Measurements from ENCODE around the gene ZNF160. TPM values are rescaled to one million over a fixed set of nuclear protein-coding genes. Genes with fewer than 3 reads are reported as not detected.
"Not testable (repeated sequence)": the region's sequence is repeated elsewhere in the genome, so short reads cannot be mapped to it uniquely, and the experiment has no call there.

ZNF160 gene
- total RNA-seq, 2 experiments from 2014 or later = 42.1 to 45.5 TPM

GRCh38 chr19:53037101-53038097, 65.8 kb downstream of the ZNF160 start:
- H3K27ac Mint-ChIP-seq = no peak overlapping the region
- no peak for ATAC-seq (ENCODE audit: poor library complexity)

GRCh38 chr19:53034948-53035675, 68.1 kb downstream of the ZNF160 start:
- H3K9me3 Mint-ChIP-seq = peaks cover 31% of the 10 kb centered on the region
- H3K36me3 ChIP-seq (ENCODE audit: insufficient read depth, low read length) = no peaks in the 10 kb centered on the region
- ChIA-PET CTCF (no interaction called here), POLR2A (no interaction called here)
- H3K27me3 Mint-ChIP-seq = peaks cover 27% of the 10 kb centered on the region
- H3K27ac Mint-ChIP-seq = no peak overlapping the region
- H3K27ac ChIP-seq (ENCODE audit: low read depth in 1 of 2, low read length in 2 of 2) = no peak overlapping the region
- H3K27me3 ChIP-seq (ENCODE audit: control insufficient read depth in 1 of 2, insufficient read depth in 2 of 2, low read length in 2 of 2) = peaks cover 0 to 4% of the 10 kb centered on the region in 2 experiments
- intact Hi-C loops (cut with DNase I, micrococcal nuclease) = no loop called here
- ATAC-seq (ENCODE audit: poor library complexity) (no peak), DNase-seq (no peak)
- no peak overlapping the region for H3K4me3 ChIP-seq (ENCODE audit: low read length)
- peaks cover 31 to 54% of the 10 kb centered on the region in 2 experiments for H3K9me3 ChIP-seq (ENCODE audit: control insufficient read depth in 1 of 2, insufficient read depth in 1 of 2, low read length in 2 of 2)
- no peak for TF ChIP-seq CTCF (IDR thresholded peaks at IDR 0.05)
- peaks cover 3% of the 10 kb centered on the region for H3K4me1 ChIP-seq (ENCODE audit: insufficient read depth, low read length)
- no peaks in the 10 kb centered on the region for H3K4me1 Mint-ChIP-seq (ENCODE audit: low read depth)
- H3K36me3 Mint-ChIP-seq (ENCODE audit: low read depth) = peaks cover 47% of the 10 kb centered on the region
- H3K4me3 Mint-ChIP-seq = no peak overlapping the region

More at GRCh38 chr19:53037101-53038097, 65.8 kb downstream of the ZNF160 start:
- Mint-ChIP-seq H3K27me3 (peaks cover 26% of the 10 kb centered on the region), H3K4me3 (peak overlapping the region; percentile 20), H3K4me1 (ENCODE audit: low read depth) (no peaks in the 10 kb centered on the region), H3K9me3 (peaks cover 28% of the 10 kb centered on the region), H3K36me3 (ENCODE audit: low read depth) (peaks cover 40% of the 10 kb centered on the region)
- peak in 2 of 14 experiments; percentile 0 to 4 for DNase-seq
- H3K27me3 ChIP-seq (ENCODE audit: control insufficient read depth in 1 of 2, insufficient read depth in 2 of 2, low read length in 2 of 2) = peaks cover 0 to 4% of the 10 kb centered on the region in 2 experiments
- intact Hi-C loops (cut with DNase I, micrococcal nuclease) = no loop called here
- H3K36me3 ChIP-seq (ENCODE audit: insufficient read depth, low read length) = no peaks in the 10 kb centered on the region
- peaks cover 32 to 55% of the 10 kb centered on the region in 2 experiments for H3K9me3 ChIP-seq (ENCODE audit: control insufficient read depth in 1 of 2, insufficient read depth in 1 of 2, low read length in 2 of 2)
- ChIA-PET POLR2A (no interaction called here), CTCF (no interaction called here)
- H3K27ac ChIP-seq (ENCODE audit: low read depth in 1 of 2, low read length in 2 of 2) = no peak overlapping the region
- TF ChIP-seq CTCF (IDR thresholded peaks at IDR 0.05) = no peak
- peaks cover 3% of the 10 kb centered on the region for H3K4me1 ChIP-seq (ENCODE audit: insufficient read depth, low read length)
- H3K4me3 ChIP-seq (ENCODE audit: low read length) = no peak overlapping the region

- Mint-ChIP-seq H3K36me3 (ENCODE audit: low read depth) (peaks cover 41% of the 10 kb centered on the region), H3K27ac (no peak overlapping the region), H3K4me1 (ENCODE audit: low read depth) (no peaks in the 10 kb centered on the region), H3K4me3 (no peak overlapping the region), H3K27me3 (peaks cover 22% of the 10 kb centered on the region), H3K9me3 (peaks cover 30% of the 10 kb centered on the region)
- Histone ChIP-seq H3K27me3 (ENCODE audit: control insufficient read depth in 1 of 2, insufficient read depth in 2 of 2, low read length in 2 of 2) (peaks cover 0 to 4% of the 10 kb centered on the region in 2 experiments), H3K4me3 (ENCODE audit: low read length) (no peak overlapping the region), H3K4me1 (ENCODE audit: insufficient read depth, low read length) (peaks cover 3% of the 10 kb centered on the region), H3K27ac (ENCODE audit: low read depth in 1 of 2, low read length in 2 of 2) (no peak overlapping the region), H3K9me3 (ENCODE audit: control insufficient read depth in 1 of 2, insufficient read depth in 1 of 2, low read length in 2 of 2) (peaks cover 22 to 55% of the 10 kb centered on the region in 2 experiments), H3K36me3 (ENCODE audit: insufficient read depth, low read length) (no peaks in the 10 kb centered on the region)
- intact Hi-C loops (cut with DNase I, micrococcal nuclease) = no loop called here
- DNase-seq = no peak
- CTCF ChIA-PET = no interaction called here
- TF ChIP-seq CTCF (IDR thresholded peaks at IDR 0.05) = no peak
- POLR2A ChIA-PET = no interaction called here
- no peak for ATAC-seq (ENCODE audit: poor library complexity)
Observed at GRCh38 chr19:53034054-53034453, 69.2 kb downstream of the ZNF160 start.

- H3K9me3 Mint-ChIP-seq = peaks cover 21% of the 10 kb centered on the region
- H3K27ac ChIP-seq (ENCODE audit: low read depth in 1 of 2, low read length in 2 of 2); CTCF ChIA-PET; ATAC-seq (ENCODE audit: poor library complexity); H3K27me3 ChIP-seq (ENCODE audit: control insufficient read depth in 1 of 2, insufficient read depth in 2 of 2, low read length in 2 of 2); H3K4me1 ChIP-seq (ENCODE audit: insufficient read depth, low read length); POLR2A ChIA-PET; intact Hi-C loops (cut with DNase I, micrococcal nuclease); H3K4me3 ChIP-seq (ENCODE audit: low read length); H3K27ac Mint-ChIP-seq; H3K36me3 ChIP-seq (ENCODE audit: insufficient read depth, low read length); DNase-seq; H3K4me1 Mint-ChIP-seq (ENCODE audit: low read depth); H3K4me3 Mint-ChIP-seq; H3K27me3 Mint-ChIP-seq: not testable (repeated sequence)
- H3K9me3 ChIP-seq (ENCODE audit: control insufficient read depth in 1 of 2, insufficient read depth in 1 of 2, low read length in 2 of 2) = peaks cover 0 to 40% of the 10 kb centered on the region in 2 experiments
- peaks cover 22% of the 10 kb centered on the region for H3K36me3 Mint-ChIP-seq (ENCODE audit: low read depth)
Observed at GRCh38 chr19:53028306-53028705, 74.9 kb downstream of the ZNF160 start.
